ENCODE data around the gene CCDC15.
"Not testable (repeated sequence)": the region's sequence is repeated elsewhere in the genome, so short reads cannot be mapped to it uniquely, and the experiment has no call there.

CCDC15 gene

DNA sequence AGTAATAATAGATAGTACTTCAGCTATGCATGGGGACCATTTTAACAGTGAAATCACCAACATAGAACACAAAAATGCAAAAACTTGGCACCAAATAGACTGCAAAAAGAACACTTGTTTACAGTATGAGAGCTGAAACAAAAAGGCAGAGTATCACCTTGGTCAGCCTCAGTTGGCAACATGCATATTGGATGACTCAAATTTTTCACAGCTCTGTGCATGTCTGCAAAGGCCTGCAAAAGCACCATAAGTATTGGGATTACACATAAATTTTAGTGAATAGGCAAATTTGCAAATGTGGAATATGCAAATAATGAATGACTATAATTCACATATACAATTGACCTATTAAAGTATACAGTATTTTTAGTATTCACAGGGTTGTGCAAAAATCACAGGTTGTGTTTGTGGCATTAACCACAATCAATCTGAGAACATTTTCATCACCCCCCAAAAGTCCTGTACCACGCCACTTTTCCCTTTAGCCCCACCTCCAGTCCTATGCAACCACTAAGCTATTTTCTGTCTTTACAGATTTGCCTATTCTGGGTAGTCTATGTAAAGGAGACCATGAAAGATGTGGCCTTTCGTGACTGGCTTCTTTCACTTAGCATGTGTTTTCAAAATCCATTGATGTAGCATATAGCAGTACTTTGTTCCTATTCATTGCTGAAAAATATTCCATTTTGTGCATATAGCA is 47.2 kb downstream of the CCDC15 start:
- DNase-seq: no peak

DNA sequence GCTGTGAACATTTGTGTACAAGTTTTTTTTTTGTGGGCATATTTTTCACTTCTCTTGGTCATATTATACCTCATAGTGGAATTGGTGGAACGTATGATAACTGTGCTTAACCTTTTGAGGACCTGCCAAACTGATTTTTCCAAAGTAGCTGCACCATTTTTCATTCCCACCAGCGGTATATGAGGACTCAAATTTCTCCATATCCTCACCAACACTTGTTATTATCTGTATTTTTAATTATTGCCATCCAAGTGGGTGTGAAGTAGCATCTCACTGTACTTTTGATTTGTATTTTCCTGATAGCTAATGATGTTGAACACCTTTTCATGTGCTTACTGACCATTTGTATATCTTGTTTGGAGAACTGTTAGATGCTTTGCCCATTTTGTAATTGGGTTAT is 47.8 kb downstream of the CCDC15 start:
- no peak for DNase-seq

DNA sequence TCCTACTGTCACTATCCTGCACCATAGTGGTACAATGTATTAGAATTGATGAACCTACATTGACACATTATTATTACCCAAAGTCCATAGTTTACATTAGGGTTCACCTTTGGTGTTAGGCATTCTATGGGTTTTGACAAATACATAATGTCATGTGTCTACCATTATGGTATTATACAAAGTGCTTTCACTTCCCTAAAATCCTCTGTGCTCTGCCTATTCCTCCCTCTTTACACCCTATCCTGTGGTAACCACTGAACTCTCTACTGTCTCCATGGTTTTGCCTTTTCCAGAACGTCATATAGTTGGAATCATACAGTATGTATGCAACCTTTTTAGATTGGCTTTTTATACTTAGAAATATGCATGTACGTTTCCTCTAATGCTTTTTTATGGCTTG is 51.5 kb downstream of the CCDC15 start:
- DNase-seq: peak in 1 of 2 donors; percentile 25

DNA sequence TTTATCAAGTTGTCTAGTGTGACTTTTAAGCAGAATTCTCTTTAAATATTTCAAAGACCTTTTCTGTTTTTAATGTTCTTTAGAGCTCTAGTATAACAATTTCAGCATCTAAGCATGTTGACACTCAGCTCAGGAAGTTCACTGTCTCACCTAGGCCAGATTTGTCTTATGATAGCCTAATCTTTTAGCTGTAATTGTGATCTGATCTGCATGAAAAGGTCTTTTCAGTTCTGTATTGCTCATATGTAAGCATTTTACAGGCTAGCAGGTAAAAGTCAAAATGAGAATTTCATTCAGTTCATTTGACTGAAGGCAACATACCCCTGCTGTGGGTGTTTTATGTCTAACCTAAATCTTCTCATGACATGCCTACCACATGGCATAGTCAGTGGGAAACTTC is 62.4 kb downstream of the CCDC15 start:
- no peak for DNase-seq

DNA sequence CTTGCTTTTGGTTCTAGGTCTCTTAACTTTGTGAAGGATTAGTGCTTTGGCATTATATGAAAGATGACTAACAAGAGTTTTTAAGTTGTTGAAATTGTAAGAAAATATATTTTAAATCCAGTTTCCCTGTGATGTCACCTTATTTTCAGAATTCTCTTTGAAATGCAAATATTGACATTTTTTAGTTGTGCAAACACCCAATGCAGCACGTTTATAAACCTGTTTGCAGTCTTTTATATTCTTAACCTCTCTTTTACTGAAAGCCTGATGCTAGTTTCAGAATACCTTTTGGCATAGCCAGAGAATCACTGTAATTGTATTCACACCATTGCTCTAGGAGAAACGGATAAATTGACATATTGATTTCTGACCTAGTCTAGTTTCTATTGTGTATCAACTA is 66.3 kb downstream of the CCDC15 start:
- no peak for DNase-seq

DNA sequence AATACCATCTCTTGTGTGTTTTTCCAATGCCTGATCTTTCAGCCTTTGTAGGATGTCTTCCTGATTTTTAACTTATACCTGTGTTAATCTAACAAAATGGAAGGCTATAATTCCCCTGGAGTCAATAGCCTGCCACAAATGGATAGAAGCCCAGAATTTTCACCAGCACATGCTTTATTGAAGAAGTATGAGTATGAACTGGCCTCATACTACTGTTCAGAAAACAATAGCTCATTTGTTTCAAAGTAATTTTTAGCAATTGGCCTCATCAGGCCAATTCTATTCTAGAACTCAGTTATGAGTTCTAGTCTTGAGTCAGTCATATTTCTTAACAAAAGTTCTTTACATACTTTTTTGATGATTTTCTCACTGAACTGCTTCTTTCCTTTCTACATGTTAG is 68.5 kb downstream of the CCDC15 start:
- no peak for DNase-seq

DNA sequence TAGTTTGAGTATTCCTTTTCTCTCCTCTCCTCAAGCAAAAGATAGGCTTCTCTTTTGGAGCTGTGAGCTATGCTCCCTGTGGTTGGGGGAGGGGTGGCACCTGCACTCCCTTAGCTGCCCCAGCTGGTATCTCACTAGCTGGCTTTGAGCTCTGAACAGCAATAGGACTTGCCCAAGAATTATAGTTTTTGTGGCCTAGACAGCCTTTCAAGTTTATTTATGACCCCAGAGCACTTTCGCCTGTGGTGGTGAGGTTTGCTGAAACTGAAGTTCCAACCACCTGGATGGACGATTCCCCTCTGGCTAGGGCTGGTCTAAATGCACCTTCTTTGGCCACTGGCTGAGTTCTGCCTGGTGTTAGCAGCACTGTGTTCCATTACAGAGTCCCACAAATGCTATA is 72.0 kb downstream of the CCDC15 start:
- no peak for DNase-seq

DNA sequence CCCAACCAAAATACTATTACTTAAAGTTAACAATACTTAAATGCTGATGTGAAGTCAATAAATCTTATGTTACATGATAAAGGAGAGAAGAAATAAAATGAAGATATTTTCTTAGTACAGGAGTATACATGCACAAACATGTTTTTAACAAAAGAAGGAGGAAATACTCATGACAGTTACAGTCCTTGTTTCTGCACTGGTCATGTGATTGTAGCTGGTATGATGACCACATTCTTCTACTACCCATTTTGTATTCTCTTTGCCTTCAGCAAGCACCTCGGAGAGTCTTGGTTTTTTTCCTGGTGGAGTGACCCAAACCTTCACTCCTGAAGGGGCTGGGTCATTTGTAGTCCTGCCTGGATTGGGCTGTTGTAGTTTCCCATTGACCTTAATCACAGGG is 75.4 kb downstream of the CCDC15 start:
- peak in 1 of 2 donors; percentile 10 for DNase-seq

DNA sequence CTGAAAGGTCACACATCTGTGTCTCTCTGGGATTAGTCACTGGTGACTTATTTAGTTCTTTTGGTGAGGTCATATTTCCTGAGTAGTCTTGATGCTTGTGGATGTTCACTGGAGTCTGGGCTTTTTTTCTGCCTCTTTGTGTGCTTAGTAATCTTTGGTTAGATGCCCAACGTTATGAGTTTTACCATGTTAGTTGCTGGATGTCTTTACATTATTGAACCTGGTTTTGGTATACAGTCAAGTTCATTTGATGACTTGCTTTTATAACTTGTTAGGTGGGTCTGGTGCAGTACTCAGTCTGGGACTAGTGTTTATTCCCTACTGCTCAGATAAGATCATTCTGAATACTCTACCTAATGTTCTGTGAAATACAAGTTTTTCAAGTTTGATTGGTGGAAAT is 82.9 kb downstream of the CCDC15 start:
- peak; percentile 39 to 50 for DNase-seq

DNA sequence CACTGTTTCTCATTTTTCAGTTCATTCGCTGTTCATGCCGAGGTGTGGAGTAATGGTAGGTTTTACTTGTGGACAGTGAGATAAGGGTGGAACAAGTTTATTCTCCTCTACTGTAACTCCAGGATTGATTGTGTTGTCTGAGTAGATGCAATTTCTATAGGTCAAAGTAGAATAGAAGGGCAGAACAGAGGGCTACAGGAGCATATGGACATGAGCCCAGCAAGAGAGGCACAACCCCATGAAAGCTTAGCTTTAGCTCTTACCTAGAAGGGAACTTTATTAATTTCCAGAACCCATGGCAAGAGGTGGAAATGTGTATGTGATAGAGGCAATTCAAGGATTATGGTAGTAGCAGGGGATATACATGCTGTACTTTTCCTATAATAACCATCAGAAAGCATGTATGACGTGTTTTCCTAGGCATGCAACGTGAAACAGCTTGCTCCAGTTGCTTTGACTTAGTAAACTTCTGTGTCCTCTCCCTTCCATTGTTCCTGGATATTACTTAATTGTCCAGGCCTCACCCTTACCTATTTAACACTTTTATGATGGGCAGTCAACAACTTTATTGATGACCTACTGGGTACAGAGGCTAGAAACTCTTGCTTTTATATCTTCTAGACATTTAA is 95.3 kb downstream of the CCDC15 start:
- no peak for DNase-seq

DNA sequence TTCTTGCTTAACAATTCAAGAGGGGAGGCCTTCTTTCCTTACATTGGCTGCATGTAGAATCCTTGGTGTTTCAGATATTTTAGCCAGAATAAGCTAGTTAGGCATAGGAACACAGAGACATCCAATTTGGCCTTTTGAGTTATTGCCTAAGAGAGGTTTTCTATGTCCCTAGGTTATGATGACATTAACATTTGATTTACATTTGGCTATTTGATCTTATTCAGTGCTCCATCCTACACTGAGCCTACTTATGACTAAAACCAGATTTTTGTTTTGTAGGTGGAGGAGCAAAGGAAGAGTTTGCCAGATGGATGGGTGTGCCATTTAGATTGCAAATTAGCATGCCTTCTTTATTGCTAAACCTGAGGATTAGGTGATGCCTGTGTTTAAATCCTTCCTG is 98.0 kb downstream of the CCDC15 start:
- no peak for DNase-seq

DNA sequence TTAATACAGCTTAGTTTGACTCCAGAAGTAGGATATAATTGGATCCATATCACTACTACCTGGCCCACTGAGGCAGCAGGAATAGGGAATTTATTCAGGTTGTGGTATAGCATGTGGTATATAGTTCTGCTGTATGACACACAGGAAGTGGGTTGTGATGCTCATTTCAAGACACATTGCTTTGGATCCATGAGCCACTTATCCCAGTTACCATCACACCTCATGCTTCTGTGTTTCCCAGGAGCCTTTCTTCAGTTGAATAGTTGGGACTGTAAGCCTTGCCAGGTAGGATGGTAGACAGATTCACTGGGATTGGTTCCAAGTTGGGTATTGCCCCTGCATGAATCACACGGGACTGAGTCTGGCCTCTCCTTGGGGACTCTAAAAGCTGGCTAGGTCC is 99.2 kb downstream of the CCDC15 start:
- DNase-seq: no peak

DNA sequence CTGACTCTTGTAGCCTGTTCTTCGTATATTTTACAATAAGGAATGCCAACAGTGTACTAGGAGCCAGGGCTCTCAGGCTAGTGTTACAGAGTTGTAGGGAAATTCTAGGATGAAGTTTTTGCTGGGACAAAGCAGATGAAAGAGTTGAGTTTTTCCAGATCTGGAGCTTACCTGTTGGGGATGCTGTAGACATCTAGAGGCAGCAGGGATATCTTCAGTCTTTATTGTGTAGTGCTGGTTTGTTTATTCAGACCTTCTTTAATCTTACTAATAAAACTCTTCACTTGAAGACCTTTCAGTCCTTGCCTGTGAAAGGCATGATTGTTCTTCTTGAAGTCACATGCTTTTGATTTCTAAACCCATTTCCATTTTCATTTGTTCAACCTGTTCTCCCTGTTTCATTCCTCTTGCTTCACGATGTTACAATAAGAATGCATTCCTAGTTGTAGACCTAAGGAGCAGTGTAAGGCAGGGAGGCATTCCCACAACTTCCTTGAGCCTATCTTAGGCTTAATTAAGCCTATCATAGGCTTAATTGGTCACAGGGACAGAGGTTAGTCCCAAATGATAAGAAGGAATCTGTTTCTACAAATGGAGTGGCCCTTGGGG is 101.2 kb downstream of the CCDC15 start:
- peak in 1 of 2 donors; percentile 1 for DNase-seq

DNA sequence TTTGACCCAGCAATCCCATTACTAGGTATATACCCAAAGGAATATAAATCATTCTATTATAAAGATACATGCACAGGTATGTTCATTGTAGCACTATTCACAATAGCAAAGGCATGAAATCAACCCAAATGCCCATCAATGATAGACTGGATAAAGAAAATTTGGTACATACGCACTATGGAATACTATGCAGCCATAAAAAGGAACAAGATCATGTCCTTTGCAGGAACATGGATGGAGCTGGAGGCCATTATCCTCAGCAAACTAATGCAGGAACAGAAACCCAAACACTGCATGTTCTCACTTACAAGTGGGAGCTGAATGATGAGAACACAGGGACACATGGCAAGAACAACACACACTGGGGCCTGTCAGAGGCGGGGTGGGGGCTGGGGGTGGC is 102.1 kb downstream of the CCDC15 start:
- DNase-seq: not testable (repeated sequence)

DNA sequence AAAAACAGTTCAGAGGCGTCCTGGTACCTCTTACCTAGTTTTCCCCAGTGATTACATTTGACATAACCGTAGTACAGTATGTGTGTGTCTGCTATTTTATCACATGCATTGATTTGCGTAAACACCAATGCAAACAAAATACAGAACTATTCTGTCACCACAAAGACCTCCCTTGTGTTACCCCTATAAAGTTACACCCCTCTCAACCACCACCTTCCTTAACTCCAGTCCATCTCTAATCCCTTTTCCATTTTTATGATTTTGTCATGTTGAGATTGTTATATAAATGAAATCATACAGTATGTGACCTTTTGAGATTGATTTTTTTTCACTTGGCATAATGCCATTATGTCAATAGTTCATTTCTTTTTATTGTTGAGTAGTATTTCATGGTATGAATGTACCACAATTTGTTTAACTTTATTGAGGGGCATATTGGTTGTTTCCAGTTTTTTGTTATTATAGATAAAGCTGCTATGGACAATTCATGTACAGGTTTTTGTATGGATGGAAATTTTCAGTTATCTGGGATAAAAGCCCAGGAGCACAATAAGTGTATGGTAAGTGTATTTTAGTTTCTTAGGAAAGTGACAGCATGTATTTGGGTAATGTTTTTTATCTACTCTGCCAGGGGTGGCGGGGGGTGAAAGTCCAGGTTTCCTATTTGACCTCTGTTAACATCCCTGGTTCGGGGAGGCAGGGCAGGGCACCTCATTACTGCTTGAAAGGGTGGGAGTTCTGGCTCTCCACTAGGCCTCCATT is 103.1 kb downstream of the CCDC15 start:
- DNase-seq: peak in 1 of 2 donors; percentile 1

DNA sequence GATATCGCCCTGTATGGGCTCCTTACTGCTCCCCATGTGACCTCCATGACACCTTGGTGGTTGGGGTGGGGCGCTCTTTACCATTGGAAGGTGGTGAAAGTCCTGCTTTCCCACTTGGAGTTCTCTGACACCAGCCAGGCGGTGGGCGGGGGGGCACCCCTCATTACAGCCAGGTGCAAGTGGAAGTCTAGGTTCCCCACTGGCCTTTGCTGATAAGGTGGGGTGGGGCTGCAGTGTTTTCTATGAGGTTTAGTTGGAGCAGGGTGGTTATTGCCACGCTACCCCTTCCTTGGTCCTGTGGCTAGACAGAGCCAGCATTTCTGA is 103.7 kb downstream of the CCDC15 start:
- DNase-seq: no peak

DNA sequence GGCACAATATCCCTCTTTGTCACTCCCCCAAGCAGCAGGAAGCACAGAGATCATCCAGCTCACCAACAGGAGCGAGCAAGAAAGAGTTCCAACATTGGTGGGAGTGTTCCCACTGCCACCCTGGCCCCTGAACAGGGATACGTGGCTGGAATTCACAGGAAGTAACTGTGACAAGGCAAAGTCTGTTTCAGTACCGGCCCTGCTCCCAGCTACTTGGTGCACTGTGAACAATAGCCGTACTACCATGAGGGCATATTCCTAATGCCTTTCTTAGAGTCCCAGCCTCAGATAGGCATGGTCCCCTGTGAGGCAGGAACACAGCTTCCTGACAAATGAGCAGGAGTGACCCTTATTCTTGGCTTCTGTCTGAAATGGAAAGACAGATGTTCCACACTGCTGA is 107.3 kb downstream of the CCDC15 start:
- no peak for DNase-seq

DNA sequence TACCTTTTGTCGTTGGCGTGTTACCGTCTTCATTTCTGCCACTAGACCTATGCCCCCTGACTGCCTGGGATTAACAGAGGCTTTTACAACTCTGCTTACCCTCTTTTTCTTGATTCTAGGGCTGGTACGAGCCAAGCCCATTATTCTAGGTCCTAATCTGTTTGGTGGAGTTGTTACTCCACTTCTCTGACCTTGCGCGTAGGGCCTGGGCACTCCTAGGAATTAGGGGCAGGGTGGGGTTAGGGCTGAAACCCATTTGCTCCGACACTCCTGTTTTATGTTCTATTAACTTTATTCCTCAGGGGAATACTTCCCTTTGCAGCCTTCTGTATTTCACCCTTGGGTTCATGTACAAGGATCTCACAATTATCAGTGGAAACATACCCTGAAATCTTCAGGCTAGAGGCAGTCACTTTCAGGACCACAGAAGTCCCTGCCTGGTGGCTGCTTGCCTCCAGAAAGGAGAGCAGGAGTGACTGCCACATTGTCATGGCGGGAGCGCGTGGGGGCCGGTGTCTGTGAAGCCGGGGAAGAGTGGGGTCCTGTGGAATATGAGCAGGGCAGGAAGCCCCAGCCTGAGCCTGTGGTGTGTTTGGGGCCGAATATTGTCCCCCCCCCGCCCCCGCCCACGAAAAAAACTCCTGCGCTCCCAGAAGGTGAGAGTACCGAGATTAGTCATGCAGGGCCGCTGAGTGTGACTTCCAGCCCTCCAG is 108.4 kb downstream of the CCDC15 start:
- no peak for DNase-seq

DNA sequence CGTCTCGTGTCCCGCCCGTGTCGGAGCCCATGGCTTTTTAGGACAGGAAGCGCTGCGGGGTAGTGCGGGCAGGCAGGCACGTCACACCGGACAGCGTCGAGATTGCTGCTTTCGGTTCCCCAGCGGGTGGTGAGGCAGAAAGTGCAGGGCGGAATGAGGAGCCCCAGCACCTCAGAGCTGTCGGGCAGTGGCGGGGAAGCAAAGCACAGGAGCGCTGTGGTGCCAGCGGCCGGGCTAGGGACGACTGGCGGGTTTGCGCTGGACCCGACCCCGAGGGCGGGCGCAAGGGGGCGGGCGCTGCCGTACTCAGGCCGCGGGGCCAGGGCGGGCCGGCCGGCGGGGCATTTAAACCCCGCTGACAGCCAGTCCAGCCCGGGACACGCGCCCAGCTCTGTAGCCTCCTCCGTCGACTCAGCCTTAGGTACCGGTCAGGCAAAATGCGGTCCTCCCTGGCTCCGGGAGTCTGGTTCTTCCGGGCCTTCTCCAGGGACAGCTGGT is 109.0 kb downstream of the CCDC15 start, which contains the start of gene SLC37A2:
SLC37A2 (plus strand) TSS at position 375 of the 498 bp plus-strand sequence; CDS start at position 438, 63 bp downstream.
- DNase-seq: peak; percentile 87 to 88

DNA sequence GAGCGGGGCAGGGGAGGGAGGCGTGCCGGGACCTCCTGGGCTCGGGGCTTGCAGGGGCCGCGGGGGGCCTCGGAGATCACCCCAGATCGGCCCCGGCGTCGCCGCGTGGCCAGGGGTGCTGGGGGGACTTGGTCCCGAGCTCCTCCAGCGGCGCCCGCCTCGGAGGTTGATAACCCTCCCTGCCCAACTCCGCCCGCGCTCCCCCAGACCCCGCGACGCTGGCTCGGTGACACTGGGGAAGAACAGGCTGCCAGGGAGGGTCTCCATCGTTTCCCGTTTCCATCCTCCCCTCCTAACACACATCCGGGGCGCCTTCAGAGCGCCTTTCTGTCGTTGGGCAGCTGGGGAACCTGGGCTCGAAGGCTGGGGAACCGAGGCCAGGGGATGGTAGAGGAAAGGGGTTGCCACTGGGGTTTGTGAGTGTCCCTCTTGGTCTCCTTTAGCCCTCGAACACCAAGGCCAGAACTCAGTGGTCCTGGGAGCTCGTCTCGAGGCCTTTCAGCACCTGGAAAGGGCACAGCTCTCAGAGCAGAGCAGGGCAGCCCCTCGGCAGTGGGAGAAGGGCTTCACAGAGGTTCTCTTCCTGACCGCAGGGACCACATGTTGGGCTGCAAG is 109.5 kb downstream of the CCDC15 start:
- peak in 1 of 2 donors; percentile 26 for DNase-seq

DNA sequence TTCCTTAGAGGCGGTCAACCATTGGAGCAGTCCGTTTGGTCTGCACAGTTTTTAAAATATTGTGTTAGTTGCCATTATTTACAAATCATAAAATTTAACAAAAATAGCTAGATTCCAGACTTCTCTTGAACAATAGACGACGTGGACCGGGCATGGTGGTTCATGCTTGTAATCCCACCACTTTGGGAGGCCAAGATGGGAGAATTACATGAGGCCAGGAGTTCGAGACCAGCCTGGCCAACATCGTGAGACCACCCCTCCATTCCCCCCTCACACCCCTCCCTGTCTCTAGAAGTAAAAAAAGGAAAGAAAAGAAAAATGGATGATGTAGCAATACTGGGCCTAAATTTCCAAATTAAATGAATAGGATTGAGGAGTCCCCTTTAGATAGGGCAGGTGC is 110.1 kb downstream of the CCDC15 start:
- no peak for DNase-seq

DNA sequence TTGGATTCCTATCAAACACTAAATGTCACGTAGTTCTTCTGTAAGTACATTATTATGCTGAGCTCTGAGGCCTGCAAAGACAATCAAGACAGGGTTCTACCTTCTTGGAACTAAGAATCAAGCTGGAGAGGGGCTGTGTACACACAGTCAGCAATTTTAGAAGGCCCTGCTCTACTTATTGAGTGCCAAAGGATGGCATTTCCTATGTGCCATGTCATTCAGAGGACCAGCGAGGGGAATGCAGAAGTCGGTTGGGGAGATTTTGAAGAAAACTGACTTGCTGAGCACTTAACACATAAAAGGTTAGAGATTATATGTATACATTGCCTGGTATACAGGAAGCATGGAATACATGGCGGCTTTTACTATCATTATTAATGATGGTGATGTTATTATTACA is 114.4 kb downstream of the CCDC15 start:
- DNase-seq: peak; percentile 27 to 33
